Measurements from ENCODE around the gene KPNA6.
"Not testable (repeated sequence)": the region's sequence is repeated elsewhere in the genome, so short reads cannot be mapped to it uniquely, and the experiment has no call there.

DNA sequence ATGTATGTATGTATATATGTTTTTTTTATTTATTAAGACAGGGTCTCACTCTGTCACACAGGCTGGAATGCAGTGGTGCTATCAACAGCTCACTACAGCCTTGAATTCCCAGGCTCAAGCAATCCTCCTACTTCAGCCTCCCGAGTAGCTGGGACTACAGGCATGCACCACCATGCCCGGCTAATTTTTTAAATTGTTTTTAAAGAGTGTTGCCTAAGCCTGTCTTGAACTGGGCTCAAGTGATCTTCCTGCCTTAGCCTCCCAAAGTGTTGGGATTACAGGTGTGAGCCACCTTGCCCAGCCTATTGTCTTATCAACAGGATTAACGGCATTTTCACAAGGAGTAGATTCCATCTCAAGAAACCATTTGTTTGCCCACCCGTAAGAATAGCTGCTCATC, 5.6 kb downstream of the KPNA6 start:
- TF ChIP-seq, protein P1, sequence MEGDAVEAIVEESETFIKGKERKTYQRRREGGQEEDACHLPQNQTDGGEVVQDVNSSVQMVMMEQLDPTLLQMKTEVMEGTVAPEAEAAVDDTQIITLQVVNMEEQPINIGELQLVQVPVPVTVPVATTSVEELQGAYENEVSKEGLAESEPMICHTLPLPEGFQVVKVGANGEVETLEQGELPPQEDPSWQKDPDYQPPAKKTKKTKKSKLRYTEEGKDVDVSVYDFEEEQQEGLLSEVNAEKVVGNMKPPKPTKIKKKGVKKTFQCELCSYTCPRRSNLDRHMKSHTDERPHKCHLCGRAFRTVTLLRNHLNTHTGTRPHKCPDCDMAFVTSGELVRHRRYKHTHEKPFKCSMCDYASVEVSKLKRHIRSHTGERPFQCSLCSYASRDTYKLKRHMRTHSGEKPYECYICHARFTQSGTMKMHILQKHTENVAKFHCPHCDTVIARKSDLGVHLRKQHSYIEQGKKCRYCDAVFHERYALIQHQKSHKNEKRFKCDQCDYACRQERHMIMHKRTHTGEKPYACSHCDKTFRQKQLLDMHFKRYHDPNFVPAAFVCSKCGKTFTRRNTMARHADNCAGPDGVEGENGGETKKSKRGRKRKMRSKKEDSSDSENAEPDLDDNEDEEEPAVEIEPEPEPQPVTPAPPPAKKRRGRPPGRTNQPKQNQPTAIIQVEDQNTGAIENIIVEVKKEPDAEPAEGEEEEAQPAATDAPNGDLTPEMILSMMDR (IDR thresholded peaks at IDR 0.05; ENCODE audit: low read length) = not testable (repeated sequence)
- TF ChIP-seq EZH2 (IDR thresholded peaks at IDR 0.05; ENCODE audit: borderline replicate concordance, low read length) = not testable (repeated sequence)
